IMR-90 (cell line): ENCODE results near the gene NMRK2. TPM values are rescaled to one million over a fixed set of nuclear protein-coding genes. Genes with fewer than 3 reads are reported as not detected.
"Not testable (repeated sequence)": the region's sequence is repeated elsewhere in the genome, so short reads cannot be mapped to it uniquely, and the experiment has no call there.

ENCODE experiments used
- ATAC-seq: fragments of 200-7000 bp; cut with Tn5 transposase; 2 replicates; pipeline ENCODE4 v1.9.1; 2020; ENCODE audit warnings: low read depth, mild to moderate bottlenecking, moderate library complexity
- BruUV-seq: library from RNA; stranded (reverse); fragments of 400-500 nt; replicated peaks from 2 replicates; lab custom pipeline; 2021; lab: Mats Ljungman, UMichigan
- CTCF ChIA-PET: fragments of 300-600 bp; formaldehyde crosslinking; extraction: SDS; loops from one replicate; lab custom pipeline; 2021; ENCODE audit warnings: antibody characterized with exemption; lab: Yijun Ruan, JAX
- POLR2A ChIA-PET: fragments of 300-600 bp; sonication (Branson Sonifier 250); formaldehyde crosslinking; loops from one replicate; lab custom pipeline; 2022; ENCODE audit warnings: antibody characterized with exemption; ENCODE audit not compliant: unreplicated experiment; lab: Charles Lee
- DNase-seq: peaks from one replicate; pipeline ENCODE4 v3.0.0; 2013
- H2AFZ ChIP-seq: replicated peaks from 2 replicates; pipeline ENCODE3; 2013; ENCODE audit warnings: low read length, mild to moderate bottlenecking; ENCODE audit not compliant: poor library complexity
- H2AK5ac ChIP-seq: 2 replicates; pipeline ENCODE4 v1.6.1; 2013; ENCODE audit warnings: low read depth, low read length, inconsistent platforms
- H2AK9ac ChIP-seq: replicated peaks from 2 replicates; pipeline ENCODE3; 2013; ENCODE audit warnings: mild to moderate bottlenecking, low read depth, low read length, moderate library complexity; ENCODE audit not compliant: poor library complexity
- H2BK120ac ChIP-seq: 2 replicates; pipeline ENCODE4 v1.6.1; 2013; ENCODE audit warnings: low read depth, low read length, inconsistent platforms
- H2BK15ac ChIP-seq: 3 replicates; pipeline ENCODE4 v1.6.1; 2013; ENCODE audit warnings: low read depth, low read length, inconsistent platforms
- H2BK20ac ChIP-seq: 2 replicates; pipeline ENCODE4 v1.6.1; 2013; ENCODE audit warnings: low read depth, mild to moderate bottlenecking, inconsistent platforms, low read length, moderate library complexity
- H2BK5ac ChIP-seq: 2 replicates; pipeline ENCODE4 v1.6.1; 2013; ENCODE audit warnings: mild to moderate bottlenecking, low read depth, low read length, inconsistent platforms; ENCODE audit not compliant: poor library complexity, severe bottlenecking
- H3K14ac ChIP-seq: replicated peaks from 2 replicates; pipeline ENCODE4 v1.6.1; 2013; ENCODE audit warnings: low read depth, low read length, inconsistent platforms
- H3K18ac ChIP-seq: 2 replicates; pipeline ENCODE4 v1.6.1; 2013; ENCODE audit warnings: low read depth, low read length, control low read depth
- H3K23ac ChIP-seq: 2 replicates; pipeline ENCODE4 v1.6.1; 2013; ENCODE audit warnings: low read depth, low read length, inconsistent platforms
- H3K27ac ChIP-seq: 2 replicates; pipeline ENCODE4 v1.5.1; 2013; ENCODE audit warnings: mild to moderate bottlenecking, control low read depth, low read length; ENCODE audit not compliant: insufficient read depth
- H3K27me3 ChIP-seq: 2 replicates; pipeline ENCODE4 v1.6.1; 2013; ENCODE audit warnings: low read length; ENCODE audit not compliant: control insufficient read depth, insufficient read depth
- H3K36me3 ChIP-seq: 2 replicates; pipeline ENCODE4 v1.6.1; 2013; ENCODE audit warnings: low read length, mixed read lengths; ENCODE audit not compliant: control insufficient read depth, insufficient read depth
- H3K4ac ChIP-seq: 2 replicates; pipeline ENCODE4 v1.6.1; 2013; ENCODE audit warnings: low read depth, low read length, inconsistent platforms
- H3K4me1 ChIP-seq: 2 replicates; pipeline ENCODE4 v1.6.1; 2013; ENCODE audit warnings: low read length, mixed read lengths; ENCODE audit not compliant: control insufficient read depth, insufficient read depth
- H3K4me2 ChIP-seq: 2 replicates; pipeline ENCODE4 v1.6.1; 2013; ENCODE audit warnings: low read depth, mild to moderate bottlenecking, control low read depth, low read length, moderate library complexity
- H3K4me3 ChIP-seq: 2 replicates; pipeline ENCODE4 v1.5.1; 2013; ENCODE audit warnings: low read depth, mild to moderate bottlenecking, control low read depth, low read length, moderate library complexity; ENCODE audit not compliant: insufficient read depth
- H3K56ac ChIP-seq: 2 replicates; pipeline ENCODE4 v1.6.1; 2013; ENCODE audit warnings: low read length, inconsistent platforms; ENCODE audit not compliant: insufficient read depth; ENCODE audit errors: extremely low read depth
- H3K79me1 ChIP-seq, 2 experiments: 2 replicates each; pipeline ENCODE4 v1.6.1; 2013; ENCODE audit warnings: low read length in 2 of 2, inconsistent platforms in 1 of 2, low read depth in 1 of 2
- H3K9ac ChIP-seq: 2 replicates; pipeline ENCODE4 v1.6.1; 2013; ENCODE audit warnings: low read depth, low read length, control low read depth
- H3K9me1 ChIP-seq: 2 replicates; pipeline ENCODE4 v1.6.1; 2013; ENCODE audit warnings: low read length, inconsistent platforms; ENCODE audit not compliant: insufficient read depth
- H3K9me3 ChIP-seq: 2 replicates; pipeline ENCODE4 v1.6.1; 2013; ENCODE audit warnings: low read length; ENCODE audit not compliant: control insufficient read depth, insufficient read depth
- H4K20me1 ChIP-seq: 2 replicates; pipeline ENCODE4 v1.6.1; 2013; ENCODE audit warnings: low read length, inconsistent platforms; ENCODE audit not compliant: insufficient read depth
- H4K5ac ChIP-seq: 2 replicates; pipeline ENCODE4 v1.6.1; 2013; ENCODE audit warnings: mild to moderate bottlenecking, low read depth, low read length, control low read depth
- H4K8ac ChIP-seq, 2 experiments: 2 replicates each; pipeline ENCODE4 v1.6.1; 2013; ENCODE audit warnings: low read depth in 2 of 2, low read length in 2 of 2, control low read depth in 1 of 2, inconsistent platforms in 1 of 2
- H4K91ac ChIP-seq: 2 replicates; pipeline ENCODE4 v1.6.1; 2013; ENCODE audit warnings: low read depth, low read length, inconsistent platforms; ENCODE audit not compliant: insufficient read depth
- CEBPB ChIP-seq: IDR thresholded peaks from 2 replicates; pipeline ENCODE4 v1.6.1; 2012; ENCODE audit warnings: low read depth, low read length, improper control_type of control experiment
- WGBS, 2 experiments: methylation state at CpG; one replicate each; pipeline versions ENCODE4 v1.1.5 to v1.1.7; 2013; ENCODE audit warnings: missing lambda C conversion rate in 2 of 2; ENCODE audit not compliant: insufficient read length in 1 of 2; ENCODE audit errors: extremely low coverage in 2 of 2; 5-methylcytosine and 5-hydroxymethylcytosine counted together
- dilution Hi-C: fragments of 300-500 bp; cut with HindIII; formaldehyde crosslinking; loops from one replicate; pipeline ENCODE4 v1.14.3; 2018; ENCODE audit warnings: low sequenced_read_pairs; ENCODE audit not compliant: unreplicated experiment
- in situ Hi-C: fragments of 300-500 bp; cut with MboI; formaldehyde crosslinking; loops from 3 replicates; pipeline ENCODE4 v1.14.3; 2019; ENCODE audit warnings: low sequenced_read_pairs, inconsistent platforms, mixed read lengths
- intact Hi-C: fragments of 100-400 bp; cut with micrococcal nuclease; formaldehyde crosslinking; loops from 2 replicates; pipeline ENCODE4 v1.10.0; 2022
- polyA plus RNA-seq, 3 experiments: library from polyadenylated mRNA; depleted of rRNA; stranded (reverse); fragments of >200 nt; gene quantifications; 2 replicates each; pipeline ENCODE4 v1.2.3, GENCODE V29; 2012; ENCODE audit warnings: low replicate concordance in 1 of 3
- total RNA-seq: library from RNA; depleted of rRNA; stranded (reverse); fragments of >200 nt; gene quantifications from 2 replicates; pipeline ENCODE4 v1.2.3, GENCODE V29; 2012

Gene NMRK2
- total and polyA plus RNA-seq, 2 of the 4 experiments (the other 2 are of a cell fraction): not detected

DNA sequence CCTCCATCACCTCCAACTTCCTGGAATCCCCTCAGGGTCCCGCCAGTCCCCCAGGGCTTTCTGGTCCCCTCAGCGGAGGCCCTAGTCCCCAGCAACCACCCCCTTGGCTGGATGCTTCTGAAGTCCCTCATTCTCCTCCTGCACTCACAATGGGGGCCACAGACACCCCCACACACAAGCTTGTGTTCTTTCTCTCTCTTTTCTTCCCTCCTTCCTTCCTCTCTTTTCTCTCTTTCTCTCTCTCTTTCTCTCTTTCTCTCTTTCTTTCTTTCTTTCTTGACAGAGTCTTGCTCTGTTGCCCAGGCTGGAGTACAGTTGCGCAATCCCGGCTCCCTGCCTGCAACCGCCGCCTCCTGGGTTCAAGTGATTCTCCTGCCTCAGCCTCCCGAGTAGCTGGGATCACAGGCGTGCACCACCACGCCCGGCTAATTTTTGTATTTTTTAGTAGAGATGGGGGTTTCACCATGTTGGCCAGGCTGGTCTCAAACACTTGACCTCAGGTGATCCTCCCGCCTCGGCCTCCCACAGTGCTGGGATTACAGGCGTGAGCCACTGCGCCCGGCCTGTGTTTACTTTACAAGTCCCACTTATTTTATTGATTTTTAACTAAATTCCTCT lies 14.6 kb downstream of the NMRK2 start:
- WGBS, 2 experiments: 54% methylated on average over 2 of the region's 15 CpGs; no CpG with 5 or more reads in 1 of the 2 experiments
- H2AFZ ChIP-seq, H2BK15ac ChIP-seq, H2BK5ac ChIP-seq, H4K8ac ChIP-seq, H4K5ac ChIP-seq, H3K56ac ChIP-seq, H3K14ac ChIP-seq, H3K9ac ChIP-seq, H3K4ac ChIP-seq, H4K91ac ChIP-seq, CTCF ChIA-PET, intact Hi-C loops, H2BK120ac ChIP-seq, DNase-seq, dilution Hi-C loops, H3K79me1 ChIP-seq, H3K9me1 ChIP-seq, in situ Hi-C loops, H3K36me3 ChIP-seq, H2AK9ac ChIP-seq, H3K23ac ChIP-seq, H2BK20ac ChIP-seq, H3K4me3 ChIP-seq, H3K27ac ChIP-seq, H2AK5ac ChIP-seq, H3K27me3 ChIP-seq, H3K9me3 ChIP-seq, H3K18ac ChIP-seq, H3K4me2 ChIP-seq, ATAC-seq, BruUV-seq, H3K4me1 ChIP-seq: not testable (repeated sequence)
- POLR2A ChIA-PET: interaction anchor here (0.6 kb wide), 1 partner anchor 8 kb away, joined by 3 read pairs; no protein-coding TSS in a partner anchor
- peak; percentile 66 for TF ChIP-seq CEBPB
- peaks cover 10% of the 10 kb centered on the region; the same call in 1 of the 2 replicates for H4K20me1 ChIP-seq
